H1 (cell line): ENCODE results near the gene VPS54. TPM values are rescaled to one million over a fixed set of nuclear protein-coding genes. Genes with fewer than 3 reads are reported as not detected.
A peak's percentile ranks its signal among the peaks of the same experiment; 100 is the strongest.

Experiments
- CTCF ChIA-PET: fragments of 300-600 bp; sonication (Branson Sonifier 250); formaldehyde crosslinking; loops from one replicate; lab custom pipeline; 2021; ENCODE audit not compliant: partially characterized antibody; lab: Charles Lee
- POLR2A ChIA-PET: fragments of 300-600 bp; sonication (Branson Sonifier 250); formaldehyde crosslinking; loops from one replicate; lab custom pipeline; 2021; ENCODE audit warnings: inconsistent platforms; ENCODE audit not compliant: partially characterized antibody; lab: Charles Lee
- DNase-seq, 2 experiments: peaks; one replicate each; pipeline versions ENCODE4 v3.0.0 to v3.0.0-alpha.2; 2010 to 2022; ENCODE audit warnings: low spot score in 2 of 2, low read depth in 1 of 2, mixed read lengths in 1 of 2
- FAIRE-seq: peaks from 2 replicates; lab custom pipeline; 2011; peaks lifted over from hg19 to GRCh38; lab: Jason Lieb, UNC
- H2AFZ ChIP-seq: 2 replicates; pipeline ENCODE4 v1.8.1; 2012; ENCODE audit warnings: low read length, inconsistent platforms
- H2AK5ac ChIP-seq: 2 replicates; pipeline ENCODE4 v1.6.1; 2013; ENCODE audit warnings: low read depth, low read length
- H2BK120ac ChIP-seq: replicated peaks from 2 replicates; pipeline ENCODE3; 2013; ENCODE audit warnings: low read depth, low read length, inconsistent platforms
- H2BK12ac ChIP-seq: 2 replicates; pipeline ENCODE4 v1.6.1; 2013; ENCODE audit warnings: low read depth, low read length
- H2BK15ac ChIP-seq: 2 replicates; pipeline ENCODE4 v1.6.1; 2013; ENCODE audit warnings: low read length
- H2BK20ac ChIP-seq: 2 replicates; pipeline ENCODE4 v1.6.1; 2013; ENCODE audit warnings: low read length
- H2BK5ac ChIP-seq: 2 replicates; pipeline ENCODE4 v1.6.1; 2013; ENCODE audit warnings: low read depth, low read length
- H3K14ac ChIP-seq: 2 replicates; pipeline ENCODE4 v1.6.1; 2013; ENCODE audit warnings: inconsistent platforms; ENCODE audit not compliant: insufficient read length
- H3K18ac ChIP-seq: 2 replicates; pipeline ENCODE4 v1.6.1; 2013; ENCODE audit warnings: low read length; ENCODE audit errors: extremely low read depth
- H3K23ac ChIP-seq: 2 replicates; pipeline ENCODE4 v1.6.1; 2013; ENCODE audit warnings: inconsistent platforms; ENCODE audit not compliant: insufficient read length
- H3K23me2 ChIP-seq: 2 replicates; pipeline ENCODE4 v1.6.1; 2013; ENCODE audit warnings: low read depth, low read length
- H3K27ac ChIP-seq: 2 replicates; pipeline ENCODE4 v1.6.1; 2011; ENCODE audit warnings: low read depth, low read length, inconsistent platforms
- H3K27me3 ChIP-seq, 4 experiments: replicated peaks in 1 of 4; 1 replicate in 1 of 4; 2 replicates in 3 of 4; pipeline versions ENCODE4 v1.6.1 to v1.8.1; 2011 to 2013; ENCODE audit warnings: low read length in 3 of 4, mild to moderate bottlenecking in 3 of 4, inconsistent platforms in 2 of 4, mixed read lengths in 2 of 4, moderate library complexity in 1 of 4; ENCODE audit not compliant: control insufficient read depth in 3 of 4, insufficient read depth in 3 of 4; ENCODE audit errors: extremely low read depth in 1 of 4
- H3K36me3 ChIP-seq, 4 experiments: 2 replicates each; pipeline versions ENCODE4 v1.6.1 to v1.8.1; 2011 to 2013; ENCODE audit warnings: mild to moderate bottlenecking in 4 of 4, low read length in 3 of 4, moderate library complexity in 2 of 4, control low read depth in 1 of 4, inconsistent platforms in 1 of 4; ENCODE audit not compliant: insufficient read depth in 4 of 4, control insufficient read depth in 2 of 4
- H3K4ac ChIP-seq: replicated peaks from 2 replicates; pipeline ENCODE3; 2013; ENCODE audit warnings: low read length, low read depth, mixed read lengths, inconsistent platforms; ENCODE audit not compliant: insufficient read length
- H3K4me1 ChIP-seq, 4 experiments: replicated peaks in 1 of 4; 1 replicate in 1 of 4; 2 replicates in 3 of 4; pipeline versions ENCODE4 v1.6.1 to v1.8.1; 2011 to 2013; ENCODE audit warnings: low read length in 3 of 4, inconsistent platforms in 2 of 4, mixed read lengths in 1 of 4; ENCODE audit not compliant: insufficient read depth in 4 of 4, control insufficient read depth in 3 of 4
- H3K4me2 ChIP-seq, 2 experiments: 2 replicates each; pipeline versions ENCODE4 v1.6.1 to v1.8.1; 2011 to 2013; ENCODE audit warnings: low read depth in 2 of 2, low read length in 2 of 2, control low read depth in 1 of 2, inconsistent platforms in 1 of 2, mild to moderate bottlenecking in 1 of 2; ENCODE audit not compliant: insufficient read depth in 1 of 2
- H3K4me3 ChIP-seq, 4 experiments: fragments of 200-600, 300-600 bp in 1 of 4; sonication (generic), shearing (Covaris generic), sonication (Bioruptor Twin) in 1 of 4; 2 replicates each; pipeline versions ENCODE4 v1.5.1 to v1.8.1; 2011 to 2016; ENCODE audit warnings: low read length in 4 of 4, low read depth in 3 of 4, control low read depth in 2 of 4, inconsistent platforms in 2 of 4, mild to moderate bottlenecking in 2 of 4, mixed read lengths in 1 of 4, moderate library complexity in 1 of 4; ENCODE audit not compliant: insufficient read depth in 2 of 4; ENCODE audit errors: extremely low read depth in 1 of 4
- H3K56ac ChIP-seq: replicated peaks from 2 replicates; pipeline ENCODE3; 2013; ENCODE audit warnings: low read depth, mild to moderate bottlenecking, mixed read lengths, low read length, inconsistent platforms; ENCODE audit not compliant: insufficient read length
- H3K79me1 ChIP-seq: 2 replicates; pipeline ENCODE4 v1.6.1; 2013; ENCODE audit warnings: low read depth, low read length, control low read depth
- H3K79me2 ChIP-seq, 2 experiments: 2 replicates each; pipeline versions ENCODE4 v1.6.1 to v1.8.1; 2012 to 2013; ENCODE audit warnings: low read length in 2 of 2, mild to moderate bottlenecking in 2 of 2, inconsistent platforms in 1 of 2; ENCODE audit not compliant: insufficient read depth in 2 of 2, control insufficient read depth in 1 of 2
- H3K9ac ChIP-seq, 4 experiments: replicated peaks in 1 of 4; 1 replicate in 1 of 4; 2 replicates in 3 of 4; pipeline versions ENCODE4 v1.6.1 to v1.8.1; 2011 to 2013; ENCODE audit warnings: low read depth in 3 of 4, low read length in 3 of 4, control low read depth in 2 of 4, mild to moderate bottlenecking in 2 of 4, moderate library complexity in 2 of 4, inconsistent platforms in 1 of 4; ENCODE audit errors: extremely low read depth in 1 of 4
- H3K9me3 ChIP-seq, 2 experiments: 2 replicates each; pipeline versions ENCODE4 v1.6.1 to v1.8.1; 2012 to 2013; ENCODE audit warnings: mild to moderate bottlenecking in 2 of 2, moderate library complexity in 2 of 2, control low read depth in 1 of 2, inconsistent platforms in 1 of 2, low read depth in 1 of 2, low read length in 1 of 2, mixed read lengths in 1 of 2; ENCODE audit not compliant: insufficient read depth in 2 of 2
- H4K20me1 ChIP-seq, 2 experiments: replicated peaks in 1 of 2; 2 replicates each; pipeline versions ENCODE3 to v1.8.1; 2011 to 2013; ENCODE audit warnings: inconsistent platforms in 2 of 2, low read length in 2 of 2, mild to moderate bottlenecking in 1 of 2; ENCODE audit not compliant: insufficient read depth in 2 of 2, control insufficient read depth in 1 of 2
- H4K5ac ChIP-seq: 2 replicates; pipeline ENCODE4 v1.6.1; 2013; ENCODE audit warnings: low read length, low read depth, mixed read lengths, inconsistent platforms; ENCODE audit not compliant: insufficient read length
- H4K8ac ChIP-seq: 2 replicates; pipeline ENCODE4 v1.8.0; 2013; ENCODE audit warnings: mild to moderate bottlenecking, moderate library complexity, low read length, inconsistent platforms; ENCODE audit not compliant: insufficient read depth; ENCODE audit errors: extremely low read depth
- H4K91ac ChIP-seq: replicated peaks from 2 replicates; pipeline ENCODE3; 2013; ENCODE audit warnings: low read length, mixed read lengths, inconsistent platforms; ENCODE audit not compliant: insufficient read length
- ATF2 ChIP-seq: IDR thresholded peaks from 2 replicates; pipeline ENCODE4 v1.6.1; 2012; ENCODE audit warnings: low read length, inconsistent platforms
- BACH1 ChIP-seq: IDR thresholded peaks from 2 replicates; pipeline ENCODE4 v1.6.1; 2012; ENCODE audit warnings: low read length, improper control_type of control experiment
- CREB1 ChIP-seq: IDR thresholded peaks from 2 replicates; pipeline ENCODE4 v1.6.1; 2012; ENCODE audit warnings: inconsistent platforms
- KDM5A ChIP-seq: fragments of 200-600 bp; IDR thresholded peaks from 2 replicates; pipeline ENCODE4 v1.7.1; 2012; ENCODE audit warnings: mild to moderate bottlenecking, low read length, inconsistent platforms, mixed read lengths
- MAX ChIP-seq: IDR thresholded peaks from 2 replicates; pipeline ENCODE4 v1.6.1; 2012; ENCODE audit warnings: inconsistent platforms
- POLR2A ChIP-seq, 2 experiments: IDR thresholded peaks; 1 replicate in 1 of 2; 2 replicates in 1 of 2; pipeline ENCODE4 v1.6.1; 2011; ENCODE audit warnings: low read depth in 2 of 2, low read length in 2 of 2, mild to moderate bottlenecking in 2 of 2; ENCODE audit errors: control extremely low read depth in 1 of 2
- POLR2AphosphoS5 ChIP-seq: IDR thresholded peaks from 2 replicates; pipeline ENCODE4 v1.6.1; 2011; ENCODE audit warnings: low read depth, low read length
- USF2 ChIP-seq: IDR thresholded peaks from 2 replicates; pipeline ENCODE4 v1.6.1; 2011; ENCODE audit warnings: low read length, improper control_type of control experiment
- WGBS, 2 experiments: shearing (Covaris generic) in 1 of 2; methylation state at CpG; one replicate each; pipeline versions ENCODE4 v1.1.6 to v1.1.7; 2013 to 2015; ENCODE audit warnings: low lambda C conversion rate in 2 of 2, mixed read lengths in 2 of 2, inconsistent platforms in 1 of 2, low coverage in 1 of 2, missing lambda C conversion rate in 1 of 2; ENCODE audit not compliant: insufficient replicate concordance in 2 of 2, insufficient coverage in 1 of 2, insufficient read length in 1 of 2; ENCODE audit errors: extremely low coverage in 1 of 2, missing lambda C conversion rate in 1 of 2; 5-methylcytosine and 5-hydroxymethylcytosine counted together
- polyA plus RNA-seq, 7 experiments: library from polyadenylated mRNA; depleted of rRNA in 3 of 7; stranded (reverse) in 5 of 7; unstranded in 2 of 7; fragments of >200 nt in 5 of 7; fragments of 200-250 nt in 2 of 7; gene quantifications; 1 replicate in 5 of 7; 2 replicates in 1 of 7; 4 replicates in 1 of 7; pipeline versions ENCODE4 v1.2.1 to v1.2.3, GENCODE V29; 2011 to 2013; ENCODE audit warnings: missing spikeins in 2 of 7, mixed read lengths in 2 of 7
- total RNA-seq: library from RNA; stranded (reverse); fragmentation: NEBNext Ultra II Directional; extraction: Animal tissue kit (Norgen Biotek cat#: 25700); gene quantifications from 2 replicates; pipeline ENCODE4 v1.2.1, GENCODE V29; 2021

VPS54 gene
- total and polyA plus RNA-seq, 2 of the 8 experiments (the other 6 are each of a cell fraction or from before 2014, with no cell fraction given), result 3.6 to 13.2 TPM

- H3K4me2 ChIP-seq, result peak overlapping the region in 1 of 2 experiments; percentile 13; a peak in 1 of 4 replicates
- H3K4me3 ChIP-seq, result no peak overlapping the region
- no peak overlapping the region for H3K23ac ChIP-seq
- H3K27ac ChIP-seq, result no peak overlapping the region
- H3K18ac ChIP-seq, result no peak overlapping the region
- H3K9me3 ChIP-seq, result no peaks in the 10 kb centered on the region
- POLR2A ChIA-PET, result interaction anchor here (1.0 to 6.2 kb wide), 15 partner anchors 9 to 176 kb away, joined by 3 to 47 read pairs (median 5); partner anchors contain the start of gene UGP2
- no peak overlapping the region for H2AFZ ChIP-seq
- H3K14ac ChIP-seq, result no peak overlapping the region
- no peak overlapping the region for H4K5ac ChIP-seq
- no peak overlapping the region for H2BK120ac ChIP-seq
- H3K4ac ChIP-seq, result no peak overlapping the region
- peaks cover 2% of the 10 kb centered on the region; the same call in 1 of the 2 replicates for H3K79me1 ChIP-seq
- no peak for FAIRE-seq
- no peak overlapping the region for H2BK12ac ChIP-seq
- H2BK15ac ChIP-seq, result no peak overlapping the region
- H3K4me1 ChIP-seq, result peaks cover 0 to 19% (median 7%) of the 10 kb centered on the region in 4 experiments; a peak in 4 of 7 replicates
- no peak for DNase-seq
- no peak overlapping the region for H2BK20ac ChIP-seq
- H3K79me2 ChIP-seq, result peaks cover 18 to 96% of the 10 kb centered on the region in 2 experiments
- peaks cover 10 to 90% (median 46%) of the 10 kb centered on the region in 4 experiments for H3K36me3 ChIP-seq
- H3K27me3 ChIP-seq, result no peaks in the 10 kb centered on the region
- no peak overlapping the region for H2BK5ac ChIP-seq
- H3K23me2 ChIP-seq, result no peaks in the 10 kb centered on the region
- H3K9ac ChIP-seq, result no peak overlapping the region
- H3K56ac ChIP-seq, result no peak overlapping the region
- H4K8ac ChIP-seq, result no peak overlapping the region
- peaks cover 36 to 39% of the 10 kb centered on the region in 2 experiments for H4K20me1 ChIP-seq
- no peak overlapping the region for H4K91ac ChIP-seq
- 91% methylated on average over 5 of the region's 5 CpGs; no CpG with 5 or more reads in 1 of the 2 experiments for WGBS, 2 experiments
- CTCF ChIA-PET, result interaction anchor here (0.7 to 3.1 kb wide), 3 partner anchors 13 to 175 kb away, joined by 3 to 12 read pairs (median 4); no protein-coding TSS in a partner anchor
- no peak overlapping the region for H2AK5ac ChIP-seq
- TF ChIP-seq USF2 (no peak), KDM5A (no peak), BACH1 (no peak), MAX (no peak), POLR2A (IDR thresholded peaks at IDR 0.05; ENCODE audit: control extremely low read depth in 1 of 2, low read depth in 2 of 2, low read length in 2 of 2) (peak; percentile 36 to 69), CREB1 (no peak), POLR2AphosphoS5 (peak; percentile 85), ATF2 (no peak)
Measured at GRCh38 chr2:63874204-63875130, 144.8 kb downstream of the VPS54 start.
